NCI-H1417 treated with DMSO at 0.1 percent for 48 hours (cell line): Measurements from ENCODE around the gene NOVA2.

ENCODE experiments used
- DNase-seq: peaks from one replicate; lab custom pipeline; 2025; lab: John Stamatoyannopoulos, UW

NOVA2 gene

DNA sequence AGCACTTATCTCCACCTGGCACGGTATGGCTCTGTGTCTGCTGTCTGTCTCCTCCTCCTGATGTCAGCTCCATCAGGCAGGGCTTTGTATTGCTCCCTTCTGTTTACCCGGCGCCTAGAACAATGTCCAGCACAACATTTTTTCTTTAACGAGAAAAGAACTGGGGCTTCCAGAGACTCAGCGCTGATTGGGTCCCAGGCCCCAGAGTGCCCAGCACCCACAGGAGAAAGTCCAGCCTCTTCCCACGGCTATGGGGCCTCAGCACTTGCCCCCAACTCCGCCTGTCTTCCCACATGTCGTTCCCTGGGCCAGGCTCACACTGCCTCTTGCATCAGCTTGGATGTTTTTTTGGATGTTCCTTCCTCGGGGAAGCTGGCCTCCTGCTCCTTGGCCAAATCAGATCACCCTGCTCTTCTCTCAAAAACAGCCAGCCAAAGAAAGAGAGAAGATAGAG, 78.1 kb downstream of the NOVA2 start:
- no peak for DNase-seq

DNA sequence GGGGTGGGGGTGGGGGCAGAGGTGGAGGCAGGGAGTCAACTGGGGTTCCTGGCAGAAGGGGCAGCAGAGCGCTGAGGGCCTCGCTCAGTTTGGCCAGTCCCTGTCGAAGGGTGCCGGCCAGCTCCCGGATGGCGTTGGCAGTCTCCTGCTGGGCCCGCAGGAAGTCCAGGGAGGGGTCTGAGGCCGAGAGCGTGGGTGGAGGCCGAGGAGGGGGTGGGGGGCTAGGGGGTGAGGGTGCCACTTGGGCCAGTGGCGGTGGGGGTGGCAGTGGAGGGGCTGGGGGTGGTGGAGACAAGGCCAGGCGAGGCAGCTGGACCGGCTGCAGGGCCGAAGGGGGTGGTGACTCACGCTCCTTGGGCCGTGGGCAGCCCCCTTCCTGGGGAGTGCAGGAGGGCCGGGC, 82.8 kb downstream of the NOVA2 start:
- no peak for DNase-seq

DNA sequence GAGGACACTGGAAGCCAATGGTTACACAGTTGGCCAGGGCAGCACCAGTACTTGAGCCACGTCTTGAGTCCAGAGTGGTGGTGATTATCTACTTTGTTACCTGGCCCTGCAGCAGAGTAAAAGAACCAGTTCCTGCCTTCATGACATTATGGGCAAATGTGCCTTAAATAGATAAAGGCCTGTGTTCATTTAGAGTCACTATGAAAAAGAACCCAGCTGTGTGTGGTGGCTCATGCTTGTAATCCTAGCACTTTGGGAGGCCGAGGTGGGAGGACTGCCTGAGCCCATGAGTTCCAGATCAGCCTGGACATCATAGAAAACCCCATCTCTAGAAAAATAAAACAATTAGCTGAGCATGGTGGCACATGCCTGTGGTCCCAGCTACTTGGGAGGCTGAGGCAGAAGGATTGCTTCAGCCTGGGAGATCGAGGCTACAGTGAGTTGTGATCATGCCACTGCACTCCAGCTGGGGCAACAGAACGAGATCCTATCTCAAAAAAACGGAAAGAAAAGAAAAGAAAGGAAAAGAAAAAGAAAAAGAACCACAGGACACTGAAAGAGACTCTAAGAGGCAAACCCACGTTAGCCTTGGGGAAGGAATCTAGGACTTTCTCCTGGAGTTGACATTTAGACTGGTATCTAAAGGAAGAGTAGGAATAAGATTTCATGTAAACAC, 84.3 kb downstream of the NOVA2 start:
- DNase-seq = no peak

DNA sequence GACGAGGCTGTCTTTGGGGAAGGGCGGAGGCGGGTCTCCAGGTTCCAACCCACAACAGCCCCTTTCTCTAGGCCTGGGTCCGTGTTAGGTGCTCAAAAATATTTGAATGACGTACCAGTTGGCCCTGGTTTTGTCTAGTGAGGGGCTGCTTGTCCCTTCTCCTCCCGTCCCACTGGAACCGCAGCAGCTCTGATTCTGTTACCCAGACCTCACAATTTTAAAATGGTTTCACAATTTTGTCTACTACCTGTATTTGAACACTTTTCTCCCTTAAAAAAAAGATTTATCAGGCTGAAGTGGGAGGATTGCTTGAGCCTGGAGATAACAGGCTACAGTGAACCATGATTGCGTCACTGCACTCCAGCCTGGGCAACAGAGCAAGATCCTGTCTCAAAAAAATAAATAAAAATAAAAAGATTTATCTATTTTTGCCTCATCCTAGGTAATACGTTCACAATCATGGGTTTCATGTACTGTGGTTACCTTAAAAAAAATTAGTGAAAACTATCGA, 86.4 kb downstream of the NOVA2 start:
- no peak for DNase-seq

DNA sequence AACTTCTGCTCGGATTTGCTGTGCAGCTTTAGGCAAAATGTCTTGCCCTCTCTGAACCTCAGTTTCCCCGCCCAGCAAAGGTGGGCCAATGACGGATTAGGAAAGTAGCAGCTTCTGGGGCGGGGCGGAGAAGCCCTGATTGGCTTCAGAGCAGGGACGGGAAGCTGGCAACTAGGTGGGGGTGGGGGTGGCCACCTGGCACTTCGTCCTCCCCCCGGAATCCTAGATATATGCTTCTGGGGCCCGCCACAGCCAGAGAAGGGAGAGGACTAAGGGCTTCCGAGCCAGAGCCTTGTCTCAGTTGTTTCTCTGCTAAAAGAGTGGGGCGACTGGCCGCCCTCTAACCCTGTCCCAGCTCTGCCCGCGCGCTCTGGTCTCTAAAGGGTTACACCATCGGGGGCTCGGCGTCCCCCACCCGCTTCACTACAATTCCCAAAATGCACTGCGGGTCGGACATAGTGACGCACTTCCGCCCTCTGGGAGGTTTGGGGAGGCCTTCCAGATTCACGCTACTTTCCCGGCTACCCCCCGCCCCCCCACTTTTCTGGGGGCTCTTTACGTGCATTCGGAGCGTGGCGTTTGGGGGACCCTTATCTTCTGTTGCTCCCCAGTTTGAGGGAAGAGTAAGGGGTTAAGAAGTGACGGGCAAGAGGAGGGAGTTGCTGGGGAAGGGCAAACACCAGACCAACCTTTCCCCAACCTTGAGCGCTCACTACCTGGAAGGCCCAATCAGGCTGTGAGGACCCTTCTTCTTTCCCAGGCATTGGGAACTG, 87.1 kb downstream of the NOVA2 start:
- DNase-seq = peak; percentile 18

DNA sequence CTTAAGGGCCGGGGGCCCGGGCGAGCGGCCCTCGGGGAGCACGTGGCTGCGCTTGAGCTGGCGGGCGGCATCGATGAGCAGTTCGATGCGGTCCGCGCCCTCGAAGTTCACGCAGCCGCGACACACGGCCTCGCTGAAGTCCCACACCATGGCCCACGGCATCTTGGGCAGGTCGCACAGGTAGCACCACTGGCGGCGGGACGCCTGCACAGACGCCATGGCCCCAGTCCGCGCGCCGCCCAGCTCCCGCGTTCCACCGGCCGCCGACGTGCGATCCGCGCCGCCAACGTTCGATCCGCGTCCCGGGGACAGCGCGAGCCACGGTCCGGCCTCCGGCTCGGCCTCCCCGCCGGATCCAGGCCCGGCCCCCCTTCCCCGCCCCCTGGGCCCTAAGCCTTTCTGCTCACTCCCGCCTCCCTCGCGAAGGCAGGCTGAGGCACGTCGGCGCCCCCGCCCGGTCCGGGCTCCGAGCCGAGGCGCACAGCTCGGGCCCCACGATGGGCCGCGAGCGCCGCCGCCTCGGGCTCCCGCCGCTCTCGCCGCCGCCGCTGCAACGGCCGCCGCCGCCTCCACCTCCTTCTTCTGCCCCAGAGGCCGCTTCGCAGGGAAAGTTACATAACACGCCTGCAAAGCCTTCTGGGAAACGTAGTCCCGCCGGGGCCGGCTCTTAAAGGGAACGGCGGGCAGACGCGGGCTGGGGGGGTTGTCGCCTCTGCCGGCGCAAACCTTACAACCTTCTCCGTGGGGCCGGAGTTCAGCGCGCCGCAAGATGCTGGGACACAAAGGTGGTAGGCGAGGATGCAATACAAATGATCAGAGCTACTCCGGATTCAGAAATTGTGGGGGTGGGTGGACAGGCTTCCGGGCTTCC, 87.9 kb downstream of the NOVA2 start, which contains the start of gene IRF2BP1:
IRF2BP1 (minus strand) TSS at position 586 of the 871 bp plus-strand sequence; CDS start at position 219, 367 bp downstream.
- DNase-seq = peak; percentile 29

DNA sequence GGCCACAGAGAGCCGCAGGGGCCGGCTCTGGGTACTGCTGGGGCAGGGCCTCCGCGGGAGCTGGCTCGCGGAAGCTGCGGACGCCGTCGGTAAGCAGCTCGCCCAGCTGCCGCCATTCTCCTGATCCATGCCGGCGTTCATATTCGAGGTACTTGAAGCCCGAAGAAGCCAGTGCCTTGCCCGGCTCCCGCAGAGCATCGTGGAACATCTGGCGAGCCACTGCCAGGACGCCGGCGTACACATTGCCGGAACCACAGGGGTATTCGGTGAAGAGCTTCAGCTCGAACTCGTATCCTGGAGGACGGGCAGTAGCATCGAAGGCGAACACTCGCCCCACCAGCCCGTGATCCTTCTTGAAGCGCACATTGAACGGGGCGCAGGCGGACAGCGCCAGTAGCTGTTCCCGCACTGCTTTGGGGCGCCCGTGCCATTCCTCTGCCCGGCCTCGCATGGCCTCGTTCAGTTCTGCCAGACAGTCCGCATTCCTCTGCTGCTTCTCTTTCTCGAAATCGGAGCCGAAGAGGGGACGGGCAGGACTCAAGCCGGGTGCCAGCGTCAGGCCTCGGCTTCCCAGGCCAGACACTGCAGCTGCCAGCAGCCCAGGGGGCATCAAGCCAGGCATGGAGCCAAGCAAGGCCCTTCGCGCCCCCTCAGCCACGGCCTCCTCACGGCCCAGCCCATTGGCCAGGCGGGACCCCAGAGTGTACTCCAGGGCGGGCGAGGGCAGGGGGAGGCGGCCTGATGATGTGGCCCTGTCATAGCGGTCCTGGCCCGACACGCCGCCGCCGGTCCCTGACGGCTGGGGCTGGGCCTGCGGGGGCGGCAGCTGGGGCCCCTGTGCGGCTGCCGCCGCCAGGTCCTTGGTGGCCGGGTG, 88.7 kb downstream of the NOVA2 start:
- no peak for DNase-seq

DNA sequence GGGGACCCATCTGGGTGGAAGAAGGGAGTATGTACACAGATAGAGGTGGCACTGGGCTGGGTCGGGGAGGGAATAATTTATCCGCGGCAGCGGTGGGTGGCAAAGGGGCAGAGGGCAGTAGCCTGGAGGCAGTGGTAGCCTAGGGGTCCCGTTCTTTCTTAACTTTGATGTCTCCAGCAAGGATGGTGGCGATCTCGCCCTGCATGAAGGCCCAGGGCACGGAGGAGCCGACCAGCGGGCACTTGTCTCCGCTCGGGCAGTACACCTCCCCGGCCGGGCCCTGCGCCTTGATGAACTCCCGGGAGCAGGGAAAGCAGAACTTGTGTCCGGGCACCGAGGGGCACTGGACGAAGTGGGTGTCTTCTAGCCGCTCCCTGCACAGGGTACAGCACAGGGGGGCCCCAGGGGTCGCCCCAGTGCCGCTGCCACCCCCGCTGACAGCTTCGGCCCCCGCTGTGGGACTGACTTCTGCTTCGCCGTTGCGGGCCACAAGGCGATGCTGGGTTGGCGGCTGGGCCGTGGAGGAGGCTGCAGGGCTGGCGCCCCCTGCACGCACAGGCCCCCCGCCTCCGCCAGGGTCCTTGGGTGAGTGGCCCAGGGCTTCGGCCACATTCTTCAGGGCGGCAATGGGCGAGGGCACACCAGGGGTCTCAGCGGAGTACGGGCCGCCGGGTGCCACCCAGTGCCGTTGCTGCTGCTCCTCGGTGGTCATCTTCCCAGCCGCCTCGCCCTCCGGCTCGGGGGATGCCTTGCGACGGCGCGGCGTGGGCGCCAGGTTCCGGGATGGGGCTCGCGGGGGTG, 89.6 kb downstream of the NOVA2 start:
- no peak for DNase-seq
